GM12878 (cell line): ENCODE results near the gene CNDP2. TPM values are rescaled to one million over a fixed set of nuclear protein-coding genes. Genes with fewer than 3 reads are reported as not detected.

Source experiments
- ATAC-seq: fragments of 200-7000 bp; cut with Tn5 transposase; 3 replicates; pipeline ENCODE4 v1.9.1; 2020; ENCODE audit warnings: mild to moderate bottlenecking, moderate library complexity
- BruUV-seq: library from RNA; stranded (reverse); fragments of 400-500 nt; replicated peaks from 2 replicates; lab custom pipeline; 2021; lab: Mats Ljungman, UMichigan
- CTCF ChIA-PET: fragments of 300-600 bp; sonication (Branson Sonifier 250); formaldehyde crosslinking; extraction: SDS; loops from one replicate; lab custom pipeline; 2021; ENCODE audit warnings: inconsistent platforms; lab: Yijun Ruan, JAX
- POLR2A ChIA-PET: fragments of 350-600 bp; formaldehyde crosslinking; extraction: SDS; loops from one replicate; lab custom pipeline; 2021; ENCODE audit warnings: inconsistent platforms; lab: Charles Lee
- RAD21 ChIA-PET: fragments of 300-600 bp; sonication (Branson Sonifier 250); formaldehyde crosslinking; loops from one replicate; lab custom pipeline; 2023; ENCODE audit warnings: antibody characterized with exemption; ENCODE audit not compliant: unreplicated experiment; lab: Charles Lee
- SMC1A ChIA-PET: fragments of 300-600 bp; sonication (Branson Sonifier 250); formaldehyde crosslinking; loops from one replicate; lab custom pipeline; 2023; ENCODE audit not compliant: unreplicated experiment, uncharacterized antibody; lab: Charles Lee
- DNase-seq: peaks from one replicate; pipeline ENCODE4 v3.0.0-alpha.2; 2011; ENCODE audit warnings: low read depth, low spot score
- FAIRE-seq: peaks from 3 replicates; lab custom pipeline; 2011; peaks lifted over from hg19 to GRCh38; lab: Jason Lieb, UNC
- H2AFZ ChIP-seq: 2 replicates; pipeline ENCODE4 v1.6.0; 2011; ENCODE audit warnings: low read depth, low read length, control low read depth; ENCODE audit not compliant: control insufficient read depth
- H3K27ac ChIP-seq: 2 replicates; pipeline ENCODE4 v1.5.1; 2011; ENCODE audit warnings: control low read depth; ENCODE audit not compliant: control insufficient read depth, insufficient read depth
- H3K27me3 ChIP-seq, 2 experiments: replicated peaks in 1 of 2; 2 replicates each; pipeline versions ENCODE4 v1.6.0 to v1.6.1; 2011; ENCODE audit warnings: low read length in 1 of 2; ENCODE audit not compliant: control insufficient read depth in 2 of 2, insufficient read depth in 2 of 2
- H3K36me3 ChIP-seq, 2 experiments: 2 replicates each; pipeline ENCODE4 v1.5.1; 2011; ENCODE audit warnings: low read length in 1 of 2; ENCODE audit not compliant: control insufficient read depth in 2 of 2, insufficient read depth in 2 of 2
- H3K4me1 ChIP-seq: 2 replicates; pipeline ENCODE4 v1.6.1; 2011; ENCODE audit warnings: mild to moderate bottlenecking, low read length, moderate library complexity, mixed read lengths; ENCODE audit not compliant: control insufficient read depth, insufficient read depth
- H3K4me2 ChIP-seq: 2 replicates; pipeline ENCODE4 v1.6.0; 2011; ENCODE audit warnings: control low read depth; ENCODE audit not compliant: control insufficient read depth, insufficient read depth
- H3K4me3 ChIP-seq: fragments of 200-600 bp; sonication (generic); 2 replicates; pipeline ENCODE4 v1.5.1; 2016
- H3K79me2 ChIP-seq: 2 replicates; pipeline ENCODE4 v1.6.0; 2011; ENCODE audit warnings: low read length; ENCODE audit not compliant: control insufficient read depth, insufficient read depth
- H3K9ac ChIP-seq: 2 replicates; pipeline ENCODE4 v1.8.0; 2011; ENCODE audit warnings: low read length, control low read depth, mixed read lengths; ENCODE audit not compliant: control insufficient read depth, insufficient read depth
- H3K9me3 ChIP-seq: replicated peaks from 3 replicates; pipeline ENCODE4 v1.5.1; 2011; ENCODE audit warnings: mild to moderate bottlenecking, low read length; ENCODE audit not compliant: control insufficient read depth, insufficient read depth
- H4K20me1 ChIP-seq: 2 replicates; pipeline ENCODE4 v1.6.0; 2011; ENCODE audit not compliant: control insufficient read depth, insufficient read depth
- CBFB ChIP-seq: IDR thresholded peaks from 2 replicates; pipeline ENCODE4 v1.6.1; 2016; ENCODE audit warnings: antibody characterized with exemption, low read depth
- DPF2 ChIP-seq: fragments of 450-650 bp; IDR thresholded peaks from 2 replicates; pipeline ENCODE4 v1.6.1; 2017; ENCODE audit warnings: mild to moderate bottlenecking
- EED ChIP-seq: sonication (generic); IDR thresholded peaks from 2 replicates; pipeline ENCODE4 v1.6.1; 2016; ENCODE audit warnings: antibody characterized with exemption, low read depth
- FOS ChIP-seq: IDR thresholded peaks from 3 replicates; pipeline ENCODE4 v1.6.1; 2011; ENCODE audit warnings: borderline replicate concordance; ENCODE audit not compliant: insufficient read length; ENCODE audit errors: extremely low read depth
- JUNB ChIP-seq: IDR thresholded peaks from 2 replicates; pipeline ENCODE4 v1.6.1; 2016; ENCODE audit warnings: antibody characterized with exemption, mild to moderate bottlenecking
- MEF2B ChIP-seq: fragments of 450-650 bp; IDR thresholded peaks from 2 replicates; pipeline ENCODE4 v1.6.1; 2018; ENCODE audit warnings: mild to moderate bottlenecking, moderate library complexity; ENCODE audit not compliant: partially characterized antibody, poor library complexity, severe bottlenecking
- NFIC ChIP-seq: IDR thresholded peaks from 2 replicates; pipeline ENCODE4 v1.6.1; 2012; ENCODE audit warnings: low read depth, mild to moderate bottlenecking, inconsistent platforms, low read length, moderate library complexity
- PAX8 ChIP-seq: fragments of 450-650 bp; IDR thresholded peaks from 2 replicates; pipeline ENCODE4 v1.6.1; 2017; ENCODE audit warnings: mild to moderate bottlenecking, moderate library complexity
- RUNX3 ChIP-seq: IDR thresholded peaks from 2 replicates; pipeline ENCODE4 v1.6.1; 2012; ENCODE audit warnings: low read length, inconsistent platforms
- SMARCA5 ChIP-seq: fragments of 450-650 bp; IDR thresholded peaks from 2 replicates; pipeline ENCODE4 v1.6.1; 2017; ENCODE audit warnings: mild to moderate bottlenecking
- SMC3 ChIP-seq: IDR thresholded peaks from 2 replicates; pipeline ENCODE4 v1.6.1; 2011; ENCODE audit warnings: low read length, improper control_type of control experiment, borderline replicate concordance
- SUPT20H ChIP-seq: IDR thresholded peaks from 2 replicates; pipeline ENCODE4 v1.6.1; 2011; ENCODE audit warnings: low read depth, mild to moderate bottlenecking, low read length, moderate library complexity, borderline replicate concordance; ENCODE audit not compliant: control insufficient read depth
- ZNF217 ChIP-seq: fragments of 450-650 bp; IDR thresholded peaks from 2 replicates; pipeline ENCODE4 v1.6.1; 2017; ENCODE audit warnings: antibody characterized with exemption, mild to moderate bottlenecking
- WGBS: methylation state at CpG from one replicate; pipeline ENCODE4 v1.1.6; 2016; ENCODE audit warnings: low lambda C conversion rate; ENCODE audit not compliant: insufficient replicate concordance, insufficient coverage; ENCODE audit errors: missing lambda C conversion rate; 5-methylcytosine and 5-hydroxymethylcytosine counted together
- in situ Hi-C: fragments of 300-500 bp; cut with MboI; formaldehyde crosslinking; loops from 9 replicates; pipeline ENCODE4 v1.14.3; 2018; ENCODE audit warnings: mixed read lengths
- intact Hi-C: fragments of 100-400 bp; cut with micrococcal nuclease; formaldehyde crosslinking; loops from one replicate; pipeline ENCODE4 v1.14.2; 2022; ENCODE audit not compliant: unreplicated experiment
- polyA plus RNA-seq, 11 experiments: library from polyadenylated mRNA; depleted of rRNA in 4 of 11; unstranded in 6 of 11; stranded (reverse) in 5 of 11; fragments of >200 nt; fragmentation: Nextera tagmentation in 4 of 11; fragmentation: Illumina TruSeq in 1 of 11; extraction: Ambion mirVana in 4 of 11; extraction: Trizol in 1 of 11; gene quantifications; 1 replicate in 1 of 11; 2 replicates in 10 of 11; pipeline versions ENCODE4 v1.2.1 to v1.2.3, GENCODE V29; 2011 to 2016; ENCODE audit warnings: inconsistent platforms in 2 of 11, missing spikeins in 2 of 11, low read depth in 1 of 11
- total RNA-seq, 4 experiments: library from RNA; depleted of rRNA in 3 of 4; stranded (reverse); fragments of >200 nt in 3 of 4; fragmentation: Illumina TruSeq in 1 of 4; extraction: Trizol in 1 of 4; gene quantifications; 2 replicates each; pipeline versions ENCODE4 v1.2.1 to v1.2.3, GENCODE V29; 2013 to 2021
- TF ChIP-seq, protein P1 (sequence below): fragments of 450-650 bp; IDR thresholded peaks from 2 replicates; pipeline ENCODE4 v1.6.1; 2016; ENCODE audit warnings: mild to moderate bottlenecking
- TF ChIP-seq, protein P2 (sequence below): fragments of 450-650 bp; formaldehyde crosslinking; IDR thresholded peaks from 2 replicates; pipeline ENCODE4 v1.4.0; 2020; ENCODE audit warnings: mild to moderate bottlenecking, moderate library complexity
- TF ChIP-seq, protein P3 (sequence below): IDR thresholded peaks from 2 replicates; pipeline ENCODE4 v1.6.1; 2011; ENCODE audit warnings: mild to moderate bottlenecking, low read depth, low read length, moderate library complexity; ENCODE audit not compliant: insufficient replicate concordance
- TF ChIP-seq, protein P4 (sequence below): fragments of 450-650 bp; IDR thresholded peaks from 2 replicates; pipeline ENCODE4 v1.6.1; 2017; ENCODE audit warnings: antibody characterized with exemption, mild to moderate bottlenecking, moderate library complexity

Gene CNDP2
- total and polyA plus RNA-seq, 10 of the 15 experiments (the other 5 are each of a cell fraction or from before 2014, with no cell fraction given): 63.5 to 213 (median 158) TPM

DNA sequence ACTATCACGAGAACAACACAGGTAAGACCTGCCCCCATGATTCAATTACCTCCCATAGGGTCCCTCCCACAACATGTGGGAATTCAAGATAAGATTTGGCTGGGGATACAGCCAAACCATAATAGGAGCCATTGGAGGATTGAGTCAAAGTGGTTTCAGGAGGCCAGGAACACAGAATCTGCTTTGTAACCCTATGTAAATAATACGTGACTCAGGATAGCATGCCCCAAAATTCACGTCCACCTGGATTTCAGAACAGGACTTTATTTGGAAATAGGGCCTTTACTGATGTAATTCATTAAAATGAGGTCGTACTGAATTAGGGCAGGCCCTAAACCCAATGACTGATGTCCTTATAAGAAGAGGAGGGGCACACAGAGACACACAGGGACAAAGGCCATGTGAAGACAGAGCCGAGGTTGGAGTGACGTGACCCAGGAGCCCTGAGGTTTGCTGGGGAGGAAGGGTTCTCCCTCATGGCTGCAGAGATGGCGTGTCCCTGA is 16.0 kb upstream of the CNDP2 start:
- Histone ChIP-seq H4K20me1 (no peaks in the 10 kb centered on the region), H3K9ac (no peak overlapping the region), H3K36me3 (no peaks in the 10 kb centered on the region), H3K4me3 (no peak overlapping the region), H3K27ac (no peak overlapping the region), H3K4me2 (no peak overlapping the region), H3K4me1 (peaks cover 5% of the 10 kb centered on the region), H3K79me2 (no peaks in the 10 kb centered on the region), H3K27me3 (no peaks in the 10 kb centered on the region; a peak in 2 of 4 replicates), H2AFZ (no peak overlapping the region), H3K9me3 (no peaks in the 10 kb centered on the region)
- ChIA-PET POLR2A (no interaction called here), CTCF (no interaction called here), RAD21 (no interaction called here), SMC1A (no interaction called here)
- no TSS peak for BruUV-seq
- intact Hi-C loops: no loop called here
- DNase-seq: no peak
- no peak for ATAC-seq
- in situ Hi-C loops: no loop called here
- no peak for FAIRE-seq
- WGBS: 33% methylated on average over 7 of the region's 7 CpGs
- TF ChIP-seq SMC3 (no peak), EED (no peak), JUNB (no peak), DPF2 (no peak), SMARCA5 (no peak), PAX8 (no peak), CBFB (no peak), RUNX3 (no peak), ZNF217 (no peak), FOS (no peak), SUPT20H (no peak), MEF2B (no peak), NFIC (no peak)
- TF ChIP-seq, protein P1, sequence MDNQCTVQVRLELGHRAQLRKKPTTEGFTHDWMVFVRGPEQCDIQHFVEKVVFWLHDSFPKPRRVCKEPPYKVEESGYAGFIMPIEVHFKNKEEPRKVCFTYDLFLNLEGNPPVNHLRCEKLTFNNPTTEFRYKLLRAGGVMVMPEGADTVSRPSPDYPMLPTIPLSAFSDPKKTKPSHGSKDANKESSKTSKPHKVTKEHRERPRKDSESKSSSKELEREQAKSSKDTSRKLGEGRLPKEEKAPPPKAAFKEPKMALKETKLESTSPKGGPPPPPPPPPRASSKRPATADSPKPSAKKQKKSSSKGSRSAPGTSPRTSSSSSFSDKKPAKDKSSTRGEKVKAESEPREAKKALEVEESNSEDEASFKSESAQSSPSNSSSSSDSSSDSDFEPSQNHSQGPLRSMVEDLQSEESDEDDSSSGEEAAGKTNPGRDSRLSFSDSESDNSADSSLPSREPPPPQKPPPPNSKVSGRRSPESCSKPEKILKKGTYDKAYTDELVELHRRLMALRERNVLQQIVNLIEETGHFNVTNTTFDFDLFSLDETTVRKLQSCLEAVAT: no peak
- TF ChIP-seq, protein P2, sequence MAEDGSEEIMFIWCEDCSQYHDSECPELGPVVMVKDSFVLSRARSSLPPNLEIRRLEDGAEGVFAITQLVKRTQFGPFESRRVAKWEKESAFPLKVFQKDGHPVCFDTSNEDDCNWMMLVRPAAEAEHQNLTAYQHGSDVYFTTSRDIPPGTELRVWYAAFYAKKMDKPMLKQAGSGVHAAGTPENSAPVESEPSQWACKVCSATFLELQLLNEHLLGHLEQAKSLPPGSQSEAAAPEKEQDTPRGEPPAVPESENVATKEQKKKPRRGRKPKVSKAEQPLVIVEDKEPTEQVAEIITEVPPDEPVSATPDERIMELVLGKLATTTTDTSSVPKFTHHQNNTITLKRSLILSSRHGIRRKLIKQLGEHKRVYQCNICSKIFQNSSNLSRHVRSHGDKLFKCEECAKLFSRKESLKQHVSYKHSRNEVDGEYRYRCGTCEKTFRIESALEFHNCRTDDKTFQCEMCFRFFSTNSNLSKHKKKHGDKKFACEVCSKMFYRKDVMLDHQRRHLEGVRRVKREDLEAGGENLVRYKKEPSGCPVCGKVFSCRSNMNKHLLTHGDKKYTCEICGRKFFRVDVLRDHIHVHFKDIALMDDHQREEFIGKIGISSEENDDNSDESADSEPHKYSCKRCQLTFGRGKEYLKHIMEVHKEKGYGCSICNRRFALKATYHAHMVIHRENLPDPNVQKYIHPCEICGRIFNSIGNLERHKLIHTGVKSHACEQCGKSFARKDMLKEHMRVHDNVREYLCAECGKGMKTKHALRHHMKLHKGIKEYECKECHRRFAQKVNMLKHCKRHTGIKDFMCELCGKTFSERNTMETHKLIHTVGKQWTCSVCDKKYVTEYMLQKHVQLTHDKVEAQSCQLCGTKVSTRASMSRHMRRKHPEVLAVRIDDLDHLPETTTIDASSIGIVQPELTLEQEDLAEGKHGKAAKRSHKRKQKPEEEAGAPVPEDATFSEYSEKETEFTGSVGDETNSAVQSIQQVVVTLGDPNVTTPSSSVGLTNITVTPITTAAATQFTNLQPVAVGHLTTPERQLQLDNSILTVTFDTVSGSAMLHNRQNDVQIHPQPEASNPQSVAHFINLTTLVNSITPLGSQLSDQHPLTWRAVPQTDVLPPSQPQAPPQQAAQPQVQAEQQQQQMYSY (CRISPR knock-in tag): no peak
- TF ChIP-seq, protein P3, sequence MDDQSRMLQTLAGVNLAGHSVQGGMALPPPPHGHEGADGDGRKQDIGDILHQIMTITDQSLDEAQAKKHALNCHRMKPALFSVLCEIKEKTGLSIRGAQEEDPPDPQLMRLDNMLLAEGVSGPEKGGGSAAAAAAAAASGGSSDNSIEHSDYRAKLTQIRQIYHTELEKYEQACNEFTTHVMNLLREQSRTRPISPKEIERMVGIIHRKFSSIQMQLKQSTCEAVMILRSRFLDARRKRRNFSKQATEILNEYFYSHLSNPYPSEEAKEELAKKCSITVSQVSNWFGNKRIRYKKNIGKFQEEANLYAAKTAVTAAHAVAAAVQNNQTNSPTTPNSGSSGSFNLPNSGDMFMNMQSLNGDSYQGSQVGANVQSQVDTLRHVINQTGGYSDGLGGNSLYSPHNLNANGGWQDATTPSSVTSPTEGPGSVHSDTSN: no peak
- TF ChIP-seq, protein P4, sequence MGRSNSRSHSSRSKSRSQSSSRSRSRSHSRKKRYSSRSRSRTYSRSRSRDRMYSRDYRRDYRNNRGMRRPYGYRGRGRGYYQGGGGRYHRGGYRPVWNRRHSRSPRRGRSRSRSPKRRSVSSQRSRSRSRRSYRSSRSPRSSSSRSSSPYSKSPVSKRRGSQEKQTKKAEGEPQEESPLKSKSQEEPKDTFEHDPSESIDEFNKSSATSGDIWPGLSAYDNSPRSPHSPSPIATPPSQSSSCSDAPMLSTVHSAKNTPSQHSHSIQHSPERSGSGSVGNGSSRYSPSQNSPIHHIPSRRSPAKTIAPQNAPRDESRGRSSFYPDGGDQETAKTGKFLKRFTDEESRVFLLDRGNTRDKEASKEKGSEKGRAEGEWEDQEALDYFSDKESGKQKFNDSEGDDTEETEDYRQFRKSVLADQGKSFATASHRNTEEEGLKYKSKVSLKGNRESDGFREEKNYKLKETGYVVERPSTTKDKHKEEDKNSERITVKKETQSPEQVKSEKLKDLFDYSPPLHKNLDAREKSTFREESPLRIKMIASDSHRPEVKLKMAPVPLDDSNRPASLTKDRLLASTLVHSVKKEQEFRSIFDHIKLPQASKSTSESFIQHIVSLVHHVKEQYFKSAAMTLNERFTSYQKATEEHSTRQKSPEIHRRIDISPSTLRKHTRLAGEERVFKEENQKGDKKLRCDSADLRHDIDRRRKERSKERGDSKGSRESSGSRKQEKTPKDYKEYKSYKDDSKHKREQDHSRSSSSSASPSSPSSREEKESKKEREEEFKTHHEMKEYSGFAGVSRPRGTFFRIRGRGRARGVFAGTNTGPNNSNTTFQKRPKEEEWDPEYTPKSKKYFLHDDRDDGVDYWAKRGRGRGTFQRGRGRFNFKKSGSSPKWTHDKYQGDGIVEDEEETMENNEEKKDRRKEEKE: no peak
